GM21423 (cell line): ENCODE data around the gene CHRNA3.
"Not testable (repeated sequence)": the region's sequence is repeated elsewhere in the genome, so short reads cannot be mapped to it uniquely, and the experiment has no call there.

Experiments used
- ATAC-seq: cut with Tn5 transposase; IDR thresholded peaks from one replicate; pipeline ENCODE4 v1.9.1; 2021; ENCODE audit warnings: mild to moderate bottlenecking, moderate library complexity; ENCODE audit not compliant: unreplicated experiment

The CHRNA3 gene

GRCh38 chr15:78563092-78563491 is 57.7 kb downstream of the CHRNA3 start:
- no peak for ATAC-seq

GRCh38 chr15:78561490-78561889 is 59.3 kb downstream of the CHRNA3 start:
- no peak for ATAC-seq

GRCh38 chr15:78560201-78560600 is 60.6 kb downstream of the CHRNA3 start:
- not testable (repeated sequence) for ATAC-seq

- no peak for ATAC-seq
Measured at GRCh38 chr15:78552597-78552996, 68.2 kb downstream of the CHRNA3 start.

GRCh38 chr15:78551902-78552301 is 68.9 kb downstream of the CHRNA3 start:
- no peak for ATAC-seq

GRCh38 chr15:78550815-78551214 is 70.0 kb downstream of the CHRNA3 start:
- ATAC-seq: no peak

- no peak for ATAC-seq
Measured at GRCh38 chr15:78550194-78550593, 70.6 kb downstream of the CHRNA3 start.
